GM19438 (cell line): ENCODE data around the gene C1orf116.

Experiments
- ATAC-seq: cut with Tn5 transposase; IDR thresholded peaks from one replicate; pipeline ENCODE4 v1.9.1; 2021; ENCODE audit warnings: low read depth; ENCODE audit not compliant: unreplicated experiment

Gene C1orf116

GRCh38 chr1:207036865-207037264, 4.3 kb upstream of the C1orf116 start:
- ATAC-seq = no peak

- ATAC-seq = no peak
These were observed 3.5 kb upstream of the C1orf116 start for GRCh38 chr1:207035877-207036551.

- no peak for ATAC-seq
These were observed 2.4 kb upstream of the C1orf116 start for GRCh38 chr1:207034998-207035397.

- no peak for ATAC-seq
These were observed 1.7 kb upstream of the C1orf116 start for GRCh38 chr1:207034208-207034607.

GRCh38 chr1:207033302-207033701, 746 bp upstream of the C1orf116 start:
- no peak for ATAC-seq

GRCh38 chr1:207031632-207032264, 808 bp downstream of the C1orf116 start:
- ATAC-seq = no peak

- ATAC-seq = no peak
These were observed 1.5 kb downstream of the C1orf116 start for GRCh38 chr1:207031016-207031415.

GRCh38 chr1:207030522-207031009, 2.0 kb downstream of the C1orf116 start:
- no peak for ATAC-seq

- ATAC-seq = no peak
These were observed 2.6 kb downstream of the C1orf116 start for GRCh38 chr1:207029701-207030521.

GRCh38 chr1:207028884-207029650, 3.5 kb downstream of the C1orf116 start:
- no peak for ATAC-seq

- ATAC-seq = no peak
These were observed 4.6 kb downstream of the C1orf116 start for GRCh38 chr1:207027921-207028320.

- ATAC-seq = no peak
These were observed 5.3 kb downstream of the C1orf116 start for GRCh38 chr1:207027206-207027777.

GRCh38 chr1:207026104-207026534, 6.4 kb downstream of the C1orf116 start:
- no peak for ATAC-seq

GRCh38 chr1:207025146-207025880, 7.2 kb downstream of the C1orf116 start:
- ATAC-seq = no peak

- no peak for ATAC-seq
These were observed 8.1 kb downstream of the C1orf116 start for GRCh38 chr1:207024202-207025145.

- no peak for ATAC-seq
These were observed 9.4 kb downstream of the C1orf116 start for GRCh38 chr1:207022996-207023679.

GRCh38 chr1:207021876-207022596, 10.5 kb downstream of the C1orf116 start:
- no peak for ATAC-seq
